Fibroblast of lung (primary cell): ENCODE measurements around the gene SPRED1. TPM values are rescaled to one million over a fixed set of nuclear protein-coding genes. Genes with fewer than 3 reads are reported as not detected.

Experiments used
- DNase-seq, 2 donors: peaks; one replicate each; pipeline versions ENCODE4 v3.0.0 to v3.0.0-alpha.2; 2010; ENCODE audit warnings: low read depth in 2 of 2
- H2AFZ ChIP-seq: 2 replicates; pipeline ENCODE4 v1.5.1; 2012; ENCODE audit warnings: low read length, control low read depth, inconsistent platforms
- H3K27ac ChIP-seq: 2 replicates; pipeline ENCODE4 v1.5.1; 2011; ENCODE audit warnings: low read length, control low read depth; ENCODE audit not compliant: insufficient read depth
- H3K27me3 ChIP-seq: 2 replicates; pipeline ENCODE4 v1.5.1; 2011; ENCODE audit warnings: mild to moderate bottlenecking, low read length; ENCODE audit not compliant: control insufficient read depth, insufficient read depth
- H3K36me3 ChIP-seq: 2 replicates; pipeline ENCODE4 v1.5.1; 2011; ENCODE audit warnings: low read length; ENCODE audit not compliant: control insufficient read depth, insufficient read depth
- H3K4me1 ChIP-seq: 2 replicates; pipeline ENCODE4 v1.5.1; 2011; ENCODE audit warnings: low read length; ENCODE audit not compliant: control insufficient read depth, insufficient read depth; ENCODE audit errors: extremely low read depth
- H3K4me2 ChIP-seq: 2 replicates; pipeline ENCODE4 v1.5.1; 2011; ENCODE audit warnings: low read length, control low read depth; ENCODE audit not compliant: insufficient read depth; ENCODE audit errors: extremely low read depth
- H3K4me3 ChIP-seq, 4 experiments: fragments of 200-600 bp in 1 of 4; sonication (generic) in 1 of 4; replicated peaks in 1 of 4; 2 replicates each; pipeline ENCODE4 v1.5.1; 2011 to 2016; ENCODE audit warnings: low read length in 4 of 4, low read depth in 3 of 4, mild to moderate bottlenecking in 3 of 4, control low read depth in 2 of 4, inconsistent platforms in 1 of 4, mixed read lengths in 1 of 4; ENCODE audit not compliant: insufficient read depth in 1 of 4; ENCODE audit errors: control extremely low read depth in 1 of 4
- H3K79me2 ChIP-seq: 2 replicates; pipeline ENCODE4 v1.5.1; 2012; ENCODE audit warnings: mild to moderate bottlenecking, low read length, inconsistent platforms; ENCODE audit not compliant: control insufficient read depth, insufficient read depth
- H3K9ac ChIP-seq: 2 replicates; pipeline ENCODE4 v1.5.1; 2011; ENCODE audit warnings: mild to moderate bottlenecking, low read length, control low read depth; ENCODE audit not compliant: insufficient read depth
- H3K9me3 ChIP-seq: 2 replicates; pipeline ENCODE4 v1.5.1; 2012; ENCODE audit warnings: low read depth, low read length; ENCODE audit not compliant: control insufficient read depth, insufficient read depth
- H4K20me1 ChIP-seq: 2 replicates; pipeline ENCODE4 v1.5.1; 2011; ENCODE audit warnings: low read length; ENCODE audit not compliant: control insufficient read depth, insufficient read depth; ENCODE audit errors: extremely low read depth
- CTCF ChIP-seq, 2 donors: IDR thresholded peaks in 1 of 2; conservative IDR thresholded peaks in 1 of 2; 1 replicate in 1 of 2; 2 replicates in 1 of 2; pipeline ENCODE4 v1.5.1; 2011 to 2012; ENCODE audit warnings: low read length in 2 of 2, control low read depth in 1 of 2, inconsistent platforms in 1 of 2, low read depth in 1 of 2, mild to moderate bottlenecking in 1 of 2
- EZH2 ChIP-seq: IDR thresholded peaks from 2 replicates; pipeline ENCODE4 v1.5.1; 2012; ENCODE audit warnings: low read length, control low read depth, mild to moderate bottlenecking; ENCODE audit errors: missing control alignments
- polyA plus RNA-seq, 2 donors: library from polyadenylated mRNA; depleted of rRNA in 1 of 2; stranded (reverse) in 1 of 2; unstranded in 1 of 2; fragments of >200 nt; gene quantifications; 2 replicates each; pipeline ENCODE4 v1.2.1, GENCODE V29; 2011 to 2012; ENCODE audit warnings: missing spikeins in 1 of 2
- total RNA-seq: library from RNA; depleted of rRNA; stranded (reverse); fragments of >200 nt; gene quantifications from 2 replicates; pipeline ENCODE4 v1.2.1, GENCODE V29; 2014

SPRED1 gene
- total and polyA plus RNA-seq, 2 donors (not counting 1 experiment from before 2014, with no cell fraction given) = 17.2 to 39.0 TPM

DNA sequence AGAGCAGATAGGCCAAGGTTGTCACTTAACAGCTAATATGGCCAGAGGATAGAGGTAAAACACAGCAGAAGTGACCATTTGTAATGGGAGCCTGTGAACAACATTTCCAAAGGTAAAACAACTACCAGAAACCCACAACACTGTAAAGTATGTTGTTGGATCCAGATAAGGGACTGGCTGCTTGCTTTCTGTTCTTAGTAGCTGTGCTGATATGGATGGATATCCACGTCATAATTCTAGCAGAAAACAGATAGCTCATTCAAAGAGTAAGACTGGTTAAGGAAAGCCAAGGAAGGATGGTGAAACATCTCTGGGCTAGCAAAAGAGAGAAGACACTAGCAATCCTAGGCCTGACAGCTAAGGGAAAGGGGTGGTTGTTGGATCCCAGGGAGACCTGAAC lies 36.9 kb upstream of the SPRED1 start:
- H3K27me3 ChIP-seq = no peaks in the 10 kb centered on the region
- no peaks in the 10 kb centered on the region for H3K79me2 ChIP-seq
- H3K4me3 ChIP-seq = no peak overlapping the region
- no peaks in the 10 kb centered on the region for H3K36me3 ChIP-seq
- no peak overlapping the region for H3K4me2 ChIP-seq
- H3K27ac ChIP-seq = no peak overlapping the region
- H4K20me1 ChIP-seq = no peaks in the 10 kb centered on the region
- H2AFZ ChIP-seq = no peak overlapping the region
- no peaks in the 10 kb centered on the region for H3K9me3 ChIP-seq
- TF ChIP-seq EZH2 = no peak
- TF ChIP-seq CTCF (conservative IDR thresholded peaks at IDR 0.05 in 1 of 2, IDR thresholded peaks at IDR 0.05 in 1 of 2; ENCODE audit: low read depth in 1 of 2, low read length in 2 of 2) = no peak
- H3K4me1 ChIP-seq = no peaks in the 10 kb centered on the region
- DNase-seq = peak in 1 of 2 donors; percentile 54
- H3K9ac ChIP-seq = no peak overlapping the region

- Histone ChIP-seq H3K27ac (no peak overlapping the region), H2AFZ (no peak overlapping the region), H3K4me1 (no peaks in the 10 kb centered on the region), H3K4me2 (no peak overlapping the region), H3K9ac (no peak overlapping the region), H3K36me3 (no peaks in the 10 kb centered on the region), H3K79me2 (no peaks in the 10 kb centered on the region), H3K9me3 (no peaks in the 10 kb centered on the region), H3K27me3 (no peaks in the 10 kb centered on the region), H3K4me3 (no peak overlapping the region), H4K20me1 (no peaks in the 10 kb centered on the region)
- DNase-seq = no peak
- no peak for TF ChIP-seq EZH2
- no peak for TF ChIP-seq CTCF (conservative IDR thresholded peaks at IDR 0.05 in 1 of 2, IDR thresholded peaks at IDR 0.05 in 1 of 2; ENCODE audit: low read depth in 1 of 2, low read length in 2 of 2)
Measured at GRCh38 chr15:38216763-38217162, 35.9 kb upstream of the SPRED1 start.

- H3K9me3 ChIP-seq = no peaks in the 10 kb centered on the region
- no peaks in the 10 kb centered on the region for H3K79me2 ChIP-seq
- no peak overlapping the region for H2AFZ ChIP-seq
- H3K4me1 ChIP-seq = no peaks in the 10 kb centered on the region
- peak overlapping the region in 1 of 4 experiments; percentile 7 for H3K4me3 ChIP-seq
- peak; percentile 93 to 94 for DNase-seq
- no peaks in the 10 kb centered on the region for H4K20me1 ChIP-seq
- H3K36me3 ChIP-seq = no peaks in the 10 kb centered on the region
- TF ChIP-seq EZH2 = no peak
- no peak for TF ChIP-seq CTCF (conservative IDR thresholded peaks at IDR 0.05 in 1 of 2, IDR thresholded peaks at IDR 0.05 in 1 of 2; ENCODE audit: low read depth in 1 of 2, low read length in 2 of 2)
- peak overlapping the region; percentile 23 for H3K27ac ChIP-seq
- peak overlapping the region; percentile 68 for H3K4me2 ChIP-seq
- no peaks in the 10 kb centered on the region for H3K27me3 ChIP-seq
- H3K9ac ChIP-seq = no peak overlapping the region
Measured at GRCh38 chr15:38217191-38217595, 35.4 kb upstream of the SPRED1 start.
